Measurements from ENCODE around the gene TP53AIP1. TPM values are rescaled to one million over a fixed set of nuclear protein-coding genes. Genes with fewer than 3 reads are reported as not detected.

Gene TP53AIP1
- total and polyA plus RNA-seq, 9 of the 15 experiments (the other 6 are each of a cell fraction or from before 2014, with no cell fraction given), result not detected

DNA sequence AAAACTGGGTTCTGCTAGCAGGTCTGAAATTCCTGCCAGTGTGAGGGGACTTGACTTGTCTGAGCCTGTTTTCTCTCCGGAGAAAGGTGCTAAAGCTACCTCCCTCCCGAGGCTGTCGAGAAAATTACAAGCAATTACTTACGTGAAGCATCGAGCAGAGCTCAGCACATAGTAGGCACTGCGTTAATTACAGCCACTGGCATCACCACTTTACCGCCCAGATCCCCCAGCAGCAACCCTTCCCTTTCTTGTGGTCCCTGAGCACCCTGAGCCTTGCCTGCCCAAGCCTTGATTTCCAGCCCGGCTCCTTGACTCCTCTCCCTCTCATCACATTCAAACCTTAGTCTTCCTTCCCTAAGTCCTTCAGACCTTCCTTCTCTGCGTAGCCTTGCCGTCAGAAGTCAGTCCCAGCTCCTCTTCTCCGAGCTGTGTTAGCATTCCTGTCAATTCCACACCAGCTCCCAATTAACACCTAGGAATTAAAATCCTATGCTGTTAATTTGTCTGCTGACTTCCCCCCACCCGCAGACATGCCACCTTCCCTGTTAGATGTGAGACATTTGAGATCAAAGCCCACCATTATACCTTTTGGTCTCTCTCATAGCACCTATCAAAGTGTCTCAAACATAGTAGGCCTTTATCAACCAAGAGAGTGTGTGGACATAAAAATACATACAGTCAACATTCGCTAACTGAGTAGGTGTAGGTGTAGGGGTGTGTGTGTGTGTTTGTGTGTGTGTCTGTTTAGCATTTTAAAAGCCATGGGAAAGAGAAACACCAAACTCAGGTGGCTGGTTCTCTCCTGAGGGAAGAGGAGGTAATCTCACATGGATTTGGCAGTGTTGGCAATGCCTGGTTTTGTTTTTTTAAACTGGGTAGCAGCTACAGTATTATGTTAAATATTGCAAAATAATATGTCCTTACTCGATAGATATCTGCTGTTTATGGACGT, 54.4 kb downstream of the TP53AIP1 start:
- ATAC-seq (no peak), DNase-seq (ENCODE audit: extremely low read depth in 1 of 4, low spot score in 3 of 4) (no peak), FAIRE-seq (no peak)
- peak; percentile 73 for TF ChIP-seq ZKSCAN1 (IDR thresholded peaks at IDR 0.05; ENCODE audit: low read depth, low read length)
- TF ChIP-seq MYC (IDR thresholded peaks at IDR 0.05; ENCODE audit: low read depth, low read length), result no peak
- no peak for TF ChIP-seq MYC (CRISPR knock-in tag; IDR thresholded peaks at IDR 0.05; ENCODE audit: borderline replicate concordance, low read depth)
- H3K36me3 ChIP-seq (ENCODE audit: control insufficient read depth, insufficient read depth, low read length), result no peaks in the 10 kb centered on the region
- H3K9me3 ChIP-seq (replicated peaks; ENCODE audit: control insufficient read depth, insufficient read depth, low read depth, low read length), result no peaks in the 10 kb centered on the region
- no TSS peak for BruUV-seq (replicated peaks)
- H2AFZ ChIP-seq (ENCODE audit: low read depth, low read length), result no peak overlapping the region
- H3K9ac ChIP-seq (ENCODE audit: insufficient read depth in 1 of 2, low read depth in 2 of 2, low read length in 2 of 2), result no peak overlapping the region
- H3K79me2 ChIP-seq (ENCODE audit: control insufficient read depth, insufficient read depth, low read length), result no peaks in the 10 kb centered on the region
- H3K27me3 ChIP-seq (ENCODE audit: control insufficient read depth in 2 of 2, insufficient read depth in 2 of 2, low read length in 2 of 2), result peaks cover 0 to 20% of the 10 kb centered on the region in 2 experiments; a peak in 3 of 5 replicates
- ChIA-PET CTCF (ENCODE audit: low intra/inter-chr PET ratio) (no interaction called here), POLR2A (no interaction called here)
- WGBS (ENCODE audit: insufficient coverage, low coverage, missing lambda C conversion rate), result under 1% methylated on average over 15 of the region's 15 CpGs
- H3K27ac ChIP-seq (ENCODE audit: extremely low read depth, low read depth, low read length), result no peak overlapping the region
- H3K4me1 ChIP-seq (replicated peaks in 1 of 2; ENCODE audit: control insufficient read depth in 2 of 2, insufficient read depth in 2 of 2, low read length in 2 of 2), result no peaks in the 10 kb centered on the region
- in situ Hi-C loops (cut with MboI), result loop anchor here (25.0 kb wide), 1 partner anchor 424 kb away; no protein-coding TSS in a partner anchor
- H4K20me1 ChIP-seq (replicated peaks; ENCODE audit: control insufficient read depth, insufficient read depth, low read length), result no peaks in the 10 kb centered on the region
- no peak overlapping the region for H3K4me3 ChIP-seq
- H3K4me2 ChIP-seq (ENCODE audit: insufficient read depth, low read length), result no peak overlapping the region
- no peaks in the 10 kb centered on the region for H3K9me1 ChIP-seq (ENCODE audit: control insufficient read depth, insufficient read depth, low read length)
- intact Hi-C loops (cut with micrococcal nuclease), result loop anchor here (10.0 kb wide), 1 partner anchor 226 kb away; no protein-coding TSS in a partner anchor

Data from K562 (cell line).